Bone marrow (tissue), 2 donors: ENCODE measurements around the gene P4HA3.

Source experiments
- DNase-seq, 2 donors: peaks; one replicate each; lab custom pipeline; 2025; lab: John Stamatoyannopoulos, UW

The P4HA3 gene

DNA sequence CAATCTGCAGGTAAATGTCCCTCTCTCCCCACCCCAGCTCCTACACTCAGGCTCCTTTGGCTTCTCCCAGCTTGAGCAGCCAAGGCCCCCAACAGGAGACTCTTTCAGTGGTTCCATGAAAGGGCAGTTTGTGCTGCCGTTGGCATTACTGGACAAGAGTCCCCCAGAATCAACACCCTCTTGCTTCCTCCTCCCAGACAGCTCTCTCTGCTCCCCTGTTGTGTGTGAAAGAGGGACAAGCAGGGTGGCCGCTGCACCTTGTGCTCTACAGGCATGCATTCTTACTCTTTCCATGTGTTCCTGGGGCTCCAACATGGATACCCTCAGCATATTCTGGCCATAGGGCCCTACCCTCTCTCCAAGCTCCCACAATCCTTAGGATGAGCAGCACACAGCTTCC, 48.7 kb downstream of the P4HA3 start:
- no peak for DNase-seq

GRCh38 chr11:74257959-74258553, 53.4 kb downstream of the P4HA3 start:
- DNase-seq = no peak

- no peak for DNase-seq
Measured at GRCh38 chr11:74256378-74257133, 54.9 kb downstream of the P4HA3 start.

- peak in 1 of 2 donors; percentile 36 for DNase-seq
Measured at GRCh38 chr11:74255741-74256375, 55.6 kb downstream of the P4HA3 start.

DNA sequence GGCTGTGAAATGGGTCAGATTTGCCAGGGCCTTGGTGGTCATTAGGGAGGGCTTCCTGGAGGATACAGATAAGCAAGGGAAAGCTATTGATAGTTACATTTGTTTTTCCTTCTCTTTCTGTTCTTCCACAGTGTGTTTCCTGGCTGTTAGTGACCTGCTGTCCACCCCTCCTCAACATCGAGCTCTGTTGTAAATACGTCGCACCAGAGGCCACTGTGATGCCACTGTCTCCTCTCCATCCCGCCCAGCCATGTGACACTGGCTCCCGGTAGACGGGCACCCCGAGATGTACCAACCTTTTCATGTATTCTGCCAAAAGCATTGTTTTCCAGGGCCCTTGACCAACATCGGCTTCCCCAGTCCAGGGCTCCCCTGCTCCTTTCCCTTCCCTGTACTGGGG, 58.1 kb downstream of the P4HA3 start:
- no peak for DNase-seq

DNA sequence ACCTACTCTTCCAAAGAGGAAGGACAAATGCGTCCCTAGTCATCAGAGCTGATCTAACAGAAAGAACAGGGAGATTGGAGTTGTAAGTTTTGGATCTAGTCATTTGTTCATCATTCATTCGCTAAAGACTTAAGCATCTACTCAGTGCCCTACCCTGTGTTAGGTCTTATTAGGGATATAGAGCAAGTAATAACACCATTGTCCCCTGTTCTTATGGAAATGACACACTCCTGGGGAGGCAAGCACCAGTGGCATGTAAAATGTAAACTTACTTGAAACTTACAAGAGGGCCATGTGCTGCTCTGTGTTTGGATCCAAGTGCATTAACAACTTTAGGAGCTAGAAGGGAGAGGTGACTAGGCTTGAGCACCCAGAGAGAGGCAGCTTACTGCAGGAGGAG, 61.9 kb downstream of the P4HA3 start:
- DNase-seq = no peak

DNA sequence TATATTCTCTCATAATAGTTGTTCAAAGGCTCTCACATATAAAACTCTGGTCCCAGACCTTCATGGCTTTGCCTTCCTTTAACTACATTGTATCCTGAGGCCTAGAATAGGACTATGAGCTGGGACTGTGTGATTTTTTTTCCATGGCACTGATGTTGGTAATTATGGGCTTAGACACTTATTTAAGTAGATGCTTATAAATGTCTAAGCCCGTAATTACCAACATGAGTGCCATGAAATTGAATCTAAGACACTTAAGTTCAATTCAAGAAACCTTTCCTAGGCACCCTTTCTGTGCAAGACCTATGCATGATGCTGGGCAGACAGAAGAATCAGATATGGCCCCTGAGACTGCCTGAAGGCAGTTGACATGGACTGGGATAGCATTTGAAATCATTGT, 63.0 kb downstream of the P4HA3 start:
- DNase-seq = no peak

GRCh38 chr11:74238243-74238642, 73.2 kb downstream of the P4HA3 start:
- no peak for DNase-seq

DNA sequence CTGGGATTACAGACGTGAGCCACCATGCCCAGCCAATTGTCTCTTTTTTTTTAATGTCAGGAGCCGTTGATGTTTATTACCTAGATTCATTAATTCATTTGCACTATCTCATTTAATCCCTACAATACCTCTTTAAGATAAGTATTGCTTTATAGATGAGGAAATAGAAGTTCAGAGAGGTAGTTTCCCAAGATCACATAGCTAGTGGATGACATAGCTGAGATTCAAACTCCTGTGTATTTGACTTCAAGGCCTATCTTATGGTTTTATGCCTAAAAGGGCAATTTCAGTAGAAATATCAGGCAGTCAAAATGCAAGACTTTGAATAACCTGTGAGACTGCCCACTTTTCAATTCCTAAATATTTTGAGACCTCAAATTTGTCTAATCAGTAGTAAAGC, 73.9 kb downstream of the P4HA3 start:
- no peak for DNase-seq

DNA sequence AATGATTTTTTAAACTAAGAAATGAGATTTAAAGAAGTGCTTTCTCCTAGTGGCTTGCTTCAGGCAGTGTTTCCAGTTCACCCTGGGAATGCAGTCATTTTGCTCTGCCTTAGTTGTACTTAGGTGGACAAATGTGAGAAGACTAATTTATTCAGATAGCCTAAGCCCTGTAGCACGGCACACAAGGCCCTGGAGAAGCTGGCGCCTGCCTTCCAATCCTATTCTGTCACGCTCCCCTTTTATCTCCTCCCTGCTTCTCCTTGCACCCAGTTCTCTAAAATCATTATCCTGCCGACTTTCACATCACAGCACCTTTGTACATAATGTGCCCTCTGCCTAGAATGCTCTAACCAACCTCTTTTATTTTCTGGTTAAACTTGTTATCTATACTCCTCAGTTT, 76.3 kb downstream of the P4HA3 start:
- no peak for DNase-seq

- no peak for DNase-seq
Measured at GRCh38 chr11:74233683-74234082, 77.8 kb downstream of the P4HA3 start.

GRCh38 chr11:74232311-74232950, 79.0 kb downstream of the P4HA3 start:
- DNase-seq = no peak

DNA sequence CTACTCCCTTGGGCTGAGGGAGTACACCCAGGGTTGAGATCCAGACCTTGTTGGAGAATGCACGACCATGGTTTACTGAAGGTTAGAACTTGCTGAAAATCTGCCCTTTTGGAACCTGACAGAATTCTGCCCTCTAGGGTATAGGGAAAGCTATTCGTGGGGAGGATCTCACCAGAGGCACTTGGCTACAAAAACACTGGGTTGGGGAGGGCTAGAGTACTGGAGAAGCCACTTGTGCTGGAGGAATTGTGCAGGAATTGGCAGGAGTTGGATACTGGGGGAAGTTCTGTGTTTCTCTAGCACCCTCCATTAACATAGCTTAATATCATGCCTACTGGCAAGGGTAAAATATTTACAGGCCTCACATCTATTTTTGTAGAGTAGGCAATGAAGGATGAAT, 84.5 kb downstream of the P4HA3 start:
- no peak for DNase-seq

DNA sequence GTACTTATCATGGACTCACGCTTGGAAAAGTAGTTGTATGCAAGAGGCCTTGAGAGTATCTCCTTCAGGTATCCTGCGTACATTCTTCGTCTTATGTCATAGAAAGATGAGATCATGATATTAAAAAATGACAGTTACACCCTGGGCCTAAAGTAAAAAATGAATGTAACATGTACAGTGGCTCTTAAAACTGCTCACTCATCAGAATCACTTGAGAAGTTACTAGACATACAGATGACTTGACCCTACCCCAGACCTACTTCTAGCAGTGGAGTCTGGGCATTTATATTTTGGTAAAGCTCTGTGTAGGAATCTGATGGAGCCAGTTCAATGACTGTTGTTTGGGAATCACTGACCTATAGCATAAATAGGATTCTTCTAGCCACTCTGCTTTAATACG, 85.9 kb downstream of the P4HA3 start:
- DNase-seq = no peak

DNA sequence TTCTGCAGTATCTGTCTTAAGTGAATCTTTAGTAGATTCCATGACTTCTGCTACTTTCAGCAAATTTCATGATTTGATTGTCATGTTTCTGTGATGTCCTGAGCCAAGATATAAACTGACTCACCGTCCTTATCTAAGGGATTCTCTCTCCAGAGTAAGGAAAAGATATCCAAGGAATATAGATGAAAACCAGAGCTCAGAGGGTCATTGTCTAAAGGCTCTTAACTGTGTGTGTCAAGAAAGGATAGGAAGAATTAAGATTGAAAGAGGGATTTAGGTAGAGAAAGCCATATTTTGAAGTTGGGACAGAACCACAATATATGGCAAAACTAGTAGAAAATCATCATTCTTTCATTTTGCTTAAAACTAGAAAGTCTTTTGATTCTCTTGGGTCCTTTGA, 89.6 kb downstream of the P4HA3 start:
- DNase-seq = no peak

DNA sequence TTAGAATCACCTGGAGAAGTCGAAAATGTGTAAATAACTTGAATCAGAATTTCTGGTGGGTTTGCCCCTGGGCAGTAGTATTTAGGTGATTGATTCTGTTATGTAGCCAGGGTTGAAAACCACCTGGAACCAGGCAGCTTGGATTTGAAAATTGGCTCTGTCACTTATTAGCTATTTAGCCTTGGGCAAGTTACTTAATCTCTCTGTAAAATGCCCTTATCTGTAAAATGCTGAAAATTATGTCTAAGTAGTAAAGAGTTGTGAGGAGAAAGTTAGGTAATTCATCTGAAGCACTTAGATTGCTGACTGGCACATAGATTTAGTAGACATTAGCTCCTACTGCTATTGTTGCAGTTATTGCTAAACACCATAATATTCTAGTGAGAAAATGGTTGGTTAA, 91.1 kb downstream of the P4HA3 start:
- no peak for DNase-seq
